NCI-H345 treated with DMSO at 0.1 percent for 48 hours (cell line): ENCODE data around the gene ELP6.
"Not testable (repeated sequence)": the region's sequence is repeated elsewhere in the genome, so short reads cannot be mapped to it uniquely, and the experiment has no call there.

Source experiments
- DNase-seq: peaks from one replicate; lab custom pipeline; 2025; ENCODE audit not compliant: unreplicated experiment; lab: John Stamatoyannopoulos, UW

The ELP6 gene

GRCh38 chr3:47468315-47468714 is 45.2 kb downstream of the ELP6 start:
- not testable (repeated sequence) for DNase-seq

DNA sequence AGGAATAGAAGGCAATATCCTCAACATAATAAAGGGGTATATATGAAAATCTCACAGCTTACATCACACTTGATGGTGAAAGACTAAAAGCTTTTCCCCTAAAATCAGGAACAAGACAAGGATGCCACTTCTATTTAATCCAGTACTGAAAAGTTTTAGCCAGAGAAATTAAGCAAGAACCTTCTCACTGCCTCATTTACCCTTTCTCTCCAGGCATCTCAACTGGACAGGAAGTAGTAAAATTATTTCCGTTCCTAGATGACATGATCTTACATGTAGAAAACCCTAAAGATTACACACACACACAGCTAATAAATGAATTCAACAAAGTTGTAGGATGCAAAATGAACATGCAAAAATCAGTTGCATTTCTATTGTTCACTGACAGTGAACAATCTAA is 48.9 kb downstream of the ELP6 start:
- no peak for DNase-seq

GRCh38 chr3:47459534-47460085 is 53.9 kb downstream of the ELP6 start:
- not testable (repeated sequence) for DNase-seq

DNA sequence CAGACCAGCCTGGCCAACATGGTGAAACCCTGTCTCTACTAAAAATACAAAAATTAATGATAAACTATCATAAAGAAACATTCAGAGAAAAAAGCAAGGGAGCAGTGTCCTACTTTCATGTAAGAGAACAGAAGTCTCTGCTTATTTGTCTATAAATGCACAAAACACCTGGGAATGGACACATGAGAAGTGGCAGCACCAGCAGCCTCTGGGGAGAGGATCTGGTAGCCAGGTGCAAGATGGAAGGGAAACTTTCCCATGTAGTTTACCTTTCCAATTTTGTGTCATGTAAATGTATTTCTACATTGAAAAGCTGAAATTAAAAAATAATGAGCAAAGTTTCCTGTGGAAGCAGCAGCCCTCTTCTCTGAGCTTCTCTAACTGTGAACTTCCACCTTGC is 56.5 kb downstream of the ELP6 start:
- DNase-seq: no peak

- no peak for DNase-seq
Measured at GRCh38 chr3:47455806-47456452, 57.6 kb downstream of the ELP6 start.

GRCh38 chr3:47452453-47453215 is 60.9 kb downstream of the ELP6 start:
- no peak for DNase-seq
